OCI-LY7 (cell line): ENCODE data around the gene SYNPO2. TPM values are rescaled to one million over a fixed set of nuclear protein-coding genes. Genes with fewer than 3 reads are reported as not detected.
A peak's percentile ranks its signal among the peaks of the same experiment; 100 is the strongest.

ENCODE experiments used
- Bru-seq: library from RNA; stranded (reverse); fragments of 400-500 nt; gene quantifications from one replicate; lab custom pipeline; 2021; lab: Mats Ljungman, UMichigan
- BruChase-seq, 2 experiments: library from RNA; stranded (reverse); fragments of 400-500 nt; gene quantifications; one replicate each; lab custom pipeline; 2021; lab: Mats Ljungman, UMichigan
- BruUV-seq: library from RNA; stranded (reverse); fragments of 400-500 nt; replicated peaks from 2 replicates; lab custom pipeline; 2021; lab: Mats Ljungman, UMichigan
- CTCF ChIA-PET: fragments of 300-600 bp; sonication (Branson Sonifier 250); formaldehyde crosslinking; loops from one replicate; lab custom pipeline; 2022; ENCODE audit warnings: antibody characterized with exemption; ENCODE audit not compliant: unreplicated experiment; lab: Charles Lee
- POLR2A ChIA-PET: fragments of 300-600 bp; sonication (Branson Sonifier 250); formaldehyde crosslinking; loops from one replicate; lab custom pipeline; 2022; ENCODE audit warnings: antibody characterized with exemption; lab: Charles Lee
- DNase-seq: peaks from one replicate; pipeline ENCODE4 v3.0.0-alpha.2; 2015; ENCODE audit warnings: low spot score
- H2AFZ ChIP-seq: fragments of 200-600 bp; sonication (generic), shearing (Covaris generic); 2 replicates; pipeline ENCODE4 v1.6.1; 2014; ENCODE audit warnings: mild to moderate bottlenecking, antibody characterized with exemption, low read length, moderate library complexity
- H3K27ac ChIP-seq: fragments of 200-600 bp; sonication (generic); 2 replicates; pipeline ENCODE4 v1.5.1; 2014; ENCODE audit warnings: mixed run types, low read depth, mild to moderate bottlenecking, moderate library complexity, low read length, inconsistent platforms; ENCODE audit not compliant: poor library complexity, severe bottlenecking
- H3K36me3 ChIP-seq: fragments of 200-600 bp; sonication (generic); 2 replicates; pipeline ENCODE4 v1.6.1; 2014; ENCODE audit warnings: mild to moderate bottlenecking, antibody characterized with exemption, low read length, moderate library complexity, mixed read lengths; ENCODE audit not compliant: insufficient read depth
- H3K4me1 ChIP-seq: fragments of 200-600 bp; sonication (generic); 2 replicates; pipeline ENCODE4 v1.5.1; 2014; ENCODE audit warnings: mild to moderate bottlenecking, low read length; ENCODE audit not compliant: insufficient read depth, poor library complexity, severe bottlenecking
- H3K4me2 ChIP-seq: fragments of 200-600 bp; sonication (generic); 2 replicates; pipeline ENCODE4 v1.6.1; 2014; ENCODE audit warnings: mild to moderate bottlenecking, low read length
- H3K4me3 ChIP-seq: fragments of 200-600 bp; sonication (generic); 2 replicates; pipeline ENCODE4 v1.5.1; 2014; ENCODE audit warnings: mild to moderate bottlenecking, low read depth, low read length; ENCODE audit not compliant: poor library complexity, severe bottlenecking
- H3K79me2 ChIP-seq: fragments of 200-600 bp; sonication (generic); 2 replicates; pipeline ENCODE4 v1.6.1; 2016; ENCODE audit warnings: low read depth, mild to moderate bottlenecking, low read length, moderate library complexity, mixed read lengths; ENCODE audit not compliant: insufficient read depth
- H3K9me2 ChIP-seq: fragments of 200-600 bp; sonication (generic); 2 replicates; pipeline ENCODE4 v1.6.1; 2016; ENCODE audit warnings: mild to moderate bottlenecking, low read length, mixed read lengths; ENCODE audit not compliant: insufficient read depth
- H3K9me3 ChIP-seq: fragments of 200-600 bp; sonication (generic); 2 replicates; pipeline ENCODE4 v1.6.1; 2014; ENCODE audit warnings: mild to moderate bottlenecking, mixed run types, low read length, mixed read lengths
- H4K20me1 ChIP-seq: fragments of 200-600 bp; sonication (generic); 2 replicates; pipeline ENCODE4 v1.6.1; 2014; ENCODE audit warnings: mild to moderate bottlenecking, antibody characterized with exemption, low read length, moderate library complexity, mixed read lengths; ENCODE audit not compliant: insufficient read depth
- EZH2phosphoT487 ChIP-seq: fragments of 200-600 bp; sonication (generic); IDR thresholded peaks from 2 replicates; pipeline ENCODE4 v1.6.1; 2018; ENCODE audit warnings: low read depth, borderline replicate concordance, mild to moderate bottlenecking, mixed run types, antibody characterized with exemption, low read length, moderate library complexity, mixed read lengths
- intact Hi-C: fragments of 100-400 bp; cut with micrococcal nuclease; formaldehyde crosslinking; loops from one replicate; pipeline ENCODE4 v1.10.0; 2022; ENCODE audit not compliant: unreplicated experiment
- long read RNA-seq: library from polyadenylated mRNA; stranded (forward); transcript quantifications from one replicate; pipeline ENCODE4 v2.0.0, GENCODE V29; 2022
- total RNA-seq, 2 experiments: library from RNA; depleted of rRNA in 1 of 2; stranded (reverse); fragments of >200 nt in 1 of 2; shearing (Covaris generic) in 1 of 2; gene quantifications; 2 replicates each; pipeline ENCODE4 v1.2.3, GENCODE V29; 2014 to 2022
- TF ChIP-seq, protein P1 (sequence below): fragments of 200-600 bp; sonication (generic); conservative IDR thresholded peaks from 2 replicates; pipeline ENCODE4 v1.5.1; 2014; ENCODE audit warnings: mild to moderate bottlenecking, antibody characterized with exemption, low read length, moderate library complexity, mixed read lengths

The SYNPO2 gene, protein sequence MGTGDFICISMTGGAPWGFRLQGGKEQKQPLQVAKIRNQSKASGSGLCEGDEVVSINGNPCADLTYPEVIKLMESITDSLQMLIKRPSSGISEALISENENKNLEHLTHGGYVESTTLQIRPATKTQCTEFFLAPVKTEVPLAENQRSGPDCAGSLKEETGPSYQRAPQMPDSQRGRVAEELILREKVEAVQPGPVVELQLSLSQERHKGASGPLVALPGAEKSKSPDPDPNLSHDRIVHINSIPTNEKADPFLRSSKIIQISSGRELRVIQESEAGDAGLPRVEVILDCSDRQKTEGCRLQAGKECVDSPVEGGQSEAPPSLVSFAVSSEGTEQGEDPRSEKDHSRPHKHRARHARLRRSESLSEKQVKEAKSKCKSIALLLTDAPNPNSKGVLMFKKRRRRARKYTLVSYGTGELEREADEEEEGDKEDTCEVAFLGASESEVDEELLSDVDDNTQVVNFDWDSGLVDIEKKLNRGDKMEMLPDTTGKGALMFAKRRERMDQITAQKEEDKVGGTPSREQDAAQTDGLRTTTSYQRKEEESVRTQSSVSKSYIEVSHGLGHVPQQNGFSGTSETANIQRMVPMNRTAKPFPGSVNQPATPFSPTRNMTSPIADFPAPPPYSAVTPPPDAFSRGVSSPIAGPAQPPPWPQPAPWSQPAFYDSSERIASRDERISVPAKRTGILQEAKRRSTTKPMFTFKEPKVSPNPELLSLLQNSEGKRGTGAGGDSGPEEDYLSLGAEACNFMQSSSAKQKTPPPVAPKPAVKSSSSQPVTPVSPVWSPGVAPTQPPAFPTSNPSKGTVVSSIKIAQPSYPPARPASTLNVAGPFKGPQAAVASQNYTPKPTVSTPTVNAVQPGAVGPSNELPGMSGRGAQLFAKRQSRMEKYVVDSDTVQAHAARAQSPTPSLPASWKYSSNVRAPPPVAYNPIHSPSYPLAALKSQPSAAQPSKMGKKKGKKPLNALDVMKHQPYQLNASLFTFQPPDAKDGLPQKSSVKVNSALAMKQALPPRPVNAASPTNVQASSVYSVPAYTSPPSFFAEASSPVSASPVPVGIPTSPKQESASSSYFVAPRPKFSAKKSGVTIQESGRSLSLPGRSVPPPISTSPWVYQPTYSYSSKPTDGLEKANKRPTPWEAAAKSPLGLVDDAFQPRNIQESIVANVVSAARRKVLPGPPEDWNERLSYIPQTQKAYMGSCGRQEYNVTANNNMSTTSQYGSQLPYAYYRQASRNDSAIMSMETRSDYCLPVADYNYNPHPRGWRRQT
- total RNA-seq (2014; rRNA removed; shearing (Covaris generic)) (0.19 and 0.31 TPM in 2 replicates), total RNA-seq (2022) (0.11 and 0.15 TPM in 2 replicates), Bru-seq, nascent RNA (percentile 19 among the genes with signal in this experiment), BruChase-seq, experiment 1, labeled RNA remaining after a 6-hour chase (percentile 21 among the genes with signal in this experiment), BruChase-seq, experiment 2, labeled RNA remaining after a 2-hour chase (percentile 25 among the genes with signal in this experiment)
- long read RNA-seq: 0 reads

DNA sequence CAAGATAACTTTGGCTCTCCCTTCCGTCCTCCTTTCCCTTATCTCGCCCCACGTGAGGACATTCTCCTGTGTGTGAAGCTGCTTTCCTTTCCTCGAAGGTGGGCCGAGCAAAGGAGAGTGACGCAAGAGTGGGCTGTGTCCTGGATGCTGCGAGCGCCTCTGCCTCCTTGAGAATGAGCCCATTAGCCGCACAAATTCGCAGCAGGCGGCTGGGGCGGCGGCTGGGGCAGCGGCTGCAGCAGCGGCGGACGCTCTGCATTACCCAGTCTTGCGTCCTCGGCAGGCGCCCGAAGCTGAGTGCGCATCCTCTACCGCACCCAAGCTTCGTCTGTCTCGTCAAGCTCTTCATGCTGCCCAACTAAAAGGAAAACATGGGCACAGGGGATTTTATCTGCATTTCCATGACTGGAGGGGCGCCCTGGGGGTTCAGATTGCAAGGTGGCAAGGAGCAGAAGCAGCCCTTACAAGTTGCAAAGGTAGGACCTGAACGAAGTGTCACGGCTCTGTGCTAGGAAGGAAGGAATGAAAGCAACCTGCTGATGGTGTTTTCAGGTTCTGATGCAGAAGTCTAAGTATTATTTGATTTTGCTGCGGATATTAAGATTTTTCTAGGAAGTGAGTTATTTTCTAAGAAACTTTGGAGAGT, at the start of gene SYNPO2:
SYNPO2 (plus strand) TSS at position 189 of the 646 bp plus-strand sequence; CDS start at position 372, 183 bp downstream.
- H3K79me2 ChIP-seq: no peaks in the 10 kb centered on the region
- peak within 1 kb of the TSS; percentile 55 for H3K4me2 ChIP-seq
- H3K4me3 ChIP-seq: peak within 1 kb of the TSS; percentile 28
- H3K4me1 ChIP-seq: no peaks in the 10 kb centered on the region
- intact Hi-C loops: loop anchor here (1.0 to 10.0 kb wide), 3 partner anchors 147 to 604 kb away; no protein-coding TSS in a partner anchor
- no peaks in the 10 kb centered on the region for H3K9me3 ChIP-seq
- TF ChIP-seq, protein P1, sequence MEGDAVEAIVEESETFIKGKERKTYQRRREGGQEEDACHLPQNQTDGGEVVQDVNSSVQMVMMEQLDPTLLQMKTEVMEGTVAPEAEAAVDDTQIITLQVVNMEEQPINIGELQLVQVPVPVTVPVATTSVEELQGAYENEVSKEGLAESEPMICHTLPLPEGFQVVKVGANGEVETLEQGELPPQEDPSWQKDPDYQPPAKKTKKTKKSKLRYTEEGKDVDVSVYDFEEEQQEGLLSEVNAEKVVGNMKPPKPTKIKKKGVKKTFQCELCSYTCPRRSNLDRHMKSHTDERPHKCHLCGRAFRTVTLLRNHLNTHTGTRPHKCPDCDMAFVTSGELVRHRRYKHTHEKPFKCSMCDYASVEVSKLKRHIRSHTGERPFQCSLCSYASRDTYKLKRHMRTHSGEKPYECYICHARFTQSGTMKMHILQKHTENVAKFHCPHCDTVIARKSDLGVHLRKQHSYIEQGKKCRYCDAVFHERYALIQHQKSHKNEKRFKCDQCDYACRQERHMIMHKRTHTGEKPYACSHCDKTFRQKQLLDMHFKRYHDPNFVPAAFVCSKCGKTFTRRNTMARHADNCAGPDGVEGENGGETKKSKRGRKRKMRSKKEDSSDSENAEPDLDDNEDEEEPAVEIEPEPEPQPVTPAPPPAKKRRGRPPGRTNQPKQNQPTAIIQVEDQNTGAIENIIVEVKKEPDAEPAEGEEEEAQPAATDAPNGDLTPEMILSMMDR: no peak
- no peak for TF ChIP-seq EZH2phosphoT487
- ChIA-PET POLR2A (no interaction called here), CTCF (no interaction called here)
- no peaks in the 10 kb centered on the region for H3K36me3 ChIP-seq
- no peak within 1 kb of the TSS for H3K27ac ChIP-seq
- DNase-seq: peak; percentile 3
- BruUV-seq: no TSS peak
- H3K9me2 ChIP-seq: no peaks in the 10 kb centered on the region
- no peak within 1 kb of the TSS for H2AFZ ChIP-seq
- H4K20me1 ChIP-seq: no peaks in the 10 kb centered on the region

- Histone ChIP-seq H3K79me2 (peaks cover 12% of the 10 kb centered on the region; the same call in 1 of the 2 replicates), H3K36me3 (no peaks in the 10 kb centered on the region), H3K4me1 (peaks cover 27% of the 10 kb centered on the region), H3K4me2 (peak overlapping the region; percentile 30; the same call in 1 of the 2 replicates), H3K4me3 (no peak overlapping the region), H3K27ac (no peak overlapping the region), H2AFZ (no peak overlapping the region; the same call in 1 of the 2 replicates), H3K9me3 (no peaks in the 10 kb centered on the region), H3K9me2 (no peaks in the 10 kb centered on the region), H4K20me1 (no peaks in the 10 kb centered on the region)
- DNase-seq: no peak
- BruUV-seq: no TSS peak
- intact Hi-C loops: loop anchor here (5.0 kb wide), 1 partner anchor 373 kb away; the partner anchor contains the start of gene USP53
- POLR2A ChIA-PET: interaction anchor here (1.2 to 5.6 kb wide), 3 partner anchors 11 to 93 kb away, joined by 3 to 59 read pairs (median 3); no protein-coding TSS in a partner anchor
- CTCF ChIA-PET: no interaction called here
- no peak for TF ChIP-seq EZH2phosphoT487
- TF ChIP-seq, protein P1: peak; percentile 45; the same call in 1 of the 2 replicates
These were observed 49.3 kb upstream of the SYNPO2 start for GRCh38 chr4:118839221-118839927.
